H1 (cell line): ENCODE data around the gene SPOCK3. TPM values are rescaled to one million over a fixed set of nuclear protein-coding genes. Genes with fewer than 3 reads are reported as not detected.

Experiments used
- CTCF ChIA-PET: fragments of 300-600 bp; sonication (Branson Sonifier 250); formaldehyde crosslinking; loops from one replicate; lab custom pipeline; 2021; ENCODE audit not compliant: partially characterized antibody; lab: Charles Lee
- POLR2A ChIA-PET: fragments of 300-600 bp; sonication (Branson Sonifier 250); formaldehyde crosslinking; loops from one replicate; lab custom pipeline; 2021; ENCODE audit warnings: inconsistent platforms; ENCODE audit not compliant: partially characterized antibody; lab: Charles Lee
- DNase-seq, 2 experiments: peaks; one replicate each; pipeline versions ENCODE4 v3.0.0 to v3.0.0-alpha.2; 2010 to 2022; ENCODE audit warnings: low spot score in 2 of 2, low read depth in 1 of 2, mixed read lengths in 1 of 2
- FAIRE-seq: peaks from 2 replicates; lab custom pipeline; 2011; peaks lifted over from hg19 to GRCh38; lab: Jason Lieb, UNC
- H2AFZ ChIP-seq: 2 replicates; pipeline ENCODE4 v1.8.1; 2012; ENCODE audit warnings: low read length, inconsistent platforms
- H2AK5ac ChIP-seq: 2 replicates; pipeline ENCODE4 v1.6.1; 2013; ENCODE audit warnings: low read depth, low read length
- H2BK120ac ChIP-seq: replicated peaks from 2 replicates; pipeline ENCODE3; 2013; ENCODE audit warnings: low read depth, low read length, inconsistent platforms
- H2BK12ac ChIP-seq: 2 replicates; pipeline ENCODE4 v1.6.1; 2013; ENCODE audit warnings: low read depth, low read length
- H2BK15ac ChIP-seq: 2 replicates; pipeline ENCODE4 v1.6.1; 2013; ENCODE audit warnings: low read length
- H2BK20ac ChIP-seq: 2 replicates; pipeline ENCODE4 v1.6.1; 2013; ENCODE audit warnings: low read length
- H2BK5ac ChIP-seq: 2 replicates; pipeline ENCODE4 v1.6.1; 2013; ENCODE audit warnings: low read depth, low read length
- H3K14ac ChIP-seq: 2 replicates; pipeline ENCODE4 v1.6.1; 2013; ENCODE audit warnings: inconsistent platforms; ENCODE audit not compliant: insufficient read length
- H3K18ac ChIP-seq: 2 replicates; pipeline ENCODE4 v1.6.1; 2013; ENCODE audit warnings: low read length; ENCODE audit errors: extremely low read depth
- H3K23ac ChIP-seq: 2 replicates; pipeline ENCODE4 v1.6.1; 2013; ENCODE audit warnings: inconsistent platforms; ENCODE audit not compliant: insufficient read length
- H3K23me2 ChIP-seq: 2 replicates; pipeline ENCODE4 v1.6.1; 2013; ENCODE audit warnings: low read depth, low read length
- H3K27ac ChIP-seq: 2 replicates; pipeline ENCODE4 v1.6.1; 2011; ENCODE audit warnings: low read depth, low read length, inconsistent platforms
- H3K27me3 ChIP-seq, 4 experiments: replicated peaks in 1 of 4; 1 replicate in 1 of 4; 2 replicates in 3 of 4; pipeline versions ENCODE4 v1.6.1 to v1.8.1; 2011 to 2013; ENCODE audit warnings: low read length in 3 of 4, mild to moderate bottlenecking in 3 of 4, inconsistent platforms in 2 of 4, mixed read lengths in 2 of 4, moderate library complexity in 1 of 4; ENCODE audit not compliant: control insufficient read depth in 3 of 4, insufficient read depth in 3 of 4; ENCODE audit errors: extremely low read depth in 1 of 4
- H3K36me3 ChIP-seq, 4 experiments: 2 replicates each; pipeline versions ENCODE4 v1.6.1 to v1.8.1; 2011 to 2013; ENCODE audit warnings: mild to moderate bottlenecking in 4 of 4, low read length in 3 of 4, moderate library complexity in 2 of 4, control low read depth in 1 of 4, inconsistent platforms in 1 of 4; ENCODE audit not compliant: insufficient read depth in 4 of 4, control insufficient read depth in 2 of 4
- H3K4ac ChIP-seq: replicated peaks from 2 replicates; pipeline ENCODE3; 2013; ENCODE audit warnings: low read length, low read depth, mixed read lengths, inconsistent platforms; ENCODE audit not compliant: insufficient read length
- H3K4me1 ChIP-seq, 4 experiments: replicated peaks in 1 of 4; 1 replicate in 1 of 4; 2 replicates in 3 of 4; pipeline versions ENCODE4 v1.6.1 to v1.8.1; 2011 to 2013; ENCODE audit warnings: low read length in 3 of 4, inconsistent platforms in 2 of 4, mixed read lengths in 1 of 4; ENCODE audit not compliant: insufficient read depth in 4 of 4, control insufficient read depth in 3 of 4
- H3K4me2 ChIP-seq, 2 experiments: 2 replicates each; pipeline versions ENCODE4 v1.6.1 to v1.8.1; 2011 to 2013; ENCODE audit warnings: low read depth in 2 of 2, low read length in 2 of 2, control low read depth in 1 of 2, inconsistent platforms in 1 of 2, mild to moderate bottlenecking in 1 of 2; ENCODE audit not compliant: insufficient read depth in 1 of 2
- H3K4me3 ChIP-seq, 4 experiments: fragments of 200-600, 300-600 bp in 1 of 4; sonication (generic), shearing (Covaris generic), sonication (Bioruptor Twin) in 1 of 4; 2 replicates each; pipeline versions ENCODE4 v1.5.1 to v1.8.1; 2011 to 2016; ENCODE audit warnings: low read length in 4 of 4, low read depth in 3 of 4, control low read depth in 2 of 4, inconsistent platforms in 2 of 4, mild to moderate bottlenecking in 2 of 4, mixed read lengths in 1 of 4, moderate library complexity in 1 of 4; ENCODE audit not compliant: insufficient read depth in 2 of 4; ENCODE audit errors: extremely low read depth in 1 of 4
- H3K56ac ChIP-seq: replicated peaks from 2 replicates; pipeline ENCODE3; 2013; ENCODE audit warnings: low read depth, mild to moderate bottlenecking, mixed read lengths, low read length, inconsistent platforms; ENCODE audit not compliant: insufficient read length
- H3K79me1 ChIP-seq: 2 replicates; pipeline ENCODE4 v1.6.1; 2013; ENCODE audit warnings: low read depth, low read length, control low read depth
- H3K79me2 ChIP-seq, 2 experiments: 2 replicates each; pipeline versions ENCODE4 v1.6.1 to v1.8.1; 2012 to 2013; ENCODE audit warnings: low read length in 2 of 2, mild to moderate bottlenecking in 2 of 2, inconsistent platforms in 1 of 2; ENCODE audit not compliant: insufficient read depth in 2 of 2, control insufficient read depth in 1 of 2
- H3K9ac ChIP-seq, 4 experiments: replicated peaks in 1 of 4; 1 replicate in 1 of 4; 2 replicates in 3 of 4; pipeline versions ENCODE4 v1.6.1 to v1.8.1; 2011 to 2013; ENCODE audit warnings: low read depth in 3 of 4, low read length in 3 of 4, control low read depth in 2 of 4, mild to moderate bottlenecking in 2 of 4, moderate library complexity in 2 of 4, inconsistent platforms in 1 of 4; ENCODE audit errors: extremely low read depth in 1 of 4
- H3K9me3 ChIP-seq, 2 experiments: 2 replicates each; pipeline versions ENCODE4 v1.6.1 to v1.8.1; 2012 to 2013; ENCODE audit warnings: mild to moderate bottlenecking in 2 of 2, moderate library complexity in 2 of 2, control low read depth in 1 of 2, inconsistent platforms in 1 of 2, low read depth in 1 of 2, low read length in 1 of 2, mixed read lengths in 1 of 2; ENCODE audit not compliant: insufficient read depth in 2 of 2
- H4K20me1 ChIP-seq, 2 experiments: replicated peaks in 1 of 2; 2 replicates each; pipeline versions ENCODE3 to v1.8.1; 2011 to 2013; ENCODE audit warnings: inconsistent platforms in 2 of 2, low read length in 2 of 2, mild to moderate bottlenecking in 1 of 2; ENCODE audit not compliant: insufficient read depth in 2 of 2, control insufficient read depth in 1 of 2
- H4K5ac ChIP-seq: 2 replicates; pipeline ENCODE4 v1.6.1; 2013; ENCODE audit warnings: low read length, low read depth, mixed read lengths, inconsistent platforms; ENCODE audit not compliant: insufficient read length
- H4K8ac ChIP-seq: 2 replicates; pipeline ENCODE4 v1.8.0; 2013; ENCODE audit warnings: mild to moderate bottlenecking, moderate library complexity, low read length, inconsistent platforms; ENCODE audit not compliant: insufficient read depth; ENCODE audit errors: extremely low read depth
- H4K91ac ChIP-seq: replicated peaks from 2 replicates; pipeline ENCODE3; 2013; ENCODE audit warnings: low read length, mixed read lengths, inconsistent platforms; ENCODE audit not compliant: insufficient read length
- ATF2 ChIP-seq: IDR thresholded peaks from 2 replicates; pipeline ENCODE4 v1.6.1; 2012; ENCODE audit warnings: low read length, inconsistent platforms
- CTBP2 ChIP-seq: IDR thresholded peaks from 2 replicates; pipeline ENCODE4 v1.7.0; 2011; ENCODE audit warnings: borderline replicate concordance, mild to moderate bottlenecking, moderate library complexity, mixed read lengths, low read length; ENCODE audit not compliant: insufficient read depth, insufficient read length
- GTF2F1 ChIP-seq: IDR thresholded peaks from 2 replicates; pipeline ENCODE4 v1.6.1; 2012; ENCODE audit warnings: low read depth, low read length, improper control_type of control experiment, borderline replicate concordance
- HDAC2 ChIP-seq, 2 experiments: fragments of 300-600 bp in 1 of 2; sonication (generic) in 1 of 2; IDR thresholded peaks; 2 replicates each; pipeline ENCODE4 v1.6.1; 2011 to 2012; ENCODE audit warnings: low read depth in 2 of 2, low read length in 2 of 2, mild to moderate bottlenecking in 2 of 2, moderate library complexity in 2 of 2, borderline replicate concordance in 1 of 2, inconsistent platforms in 1 of 2
- KDM1A ChIP-seq: fragments of 200-600, 300-600 bp; sonication (generic); IDR thresholded peaks from 2 replicates; pipeline ENCODE4 v1.7.1; 2016; ENCODE audit warnings: mild to moderate bottlenecking, low read length, borderline replicate concordance
- KDM4A ChIP-seq: IDR thresholded peaks from one replicate; pipeline ENCODE4 v1.7.1; 2012; ENCODE audit warnings: low read depth, mild to moderate bottlenecking, moderate library complexity, low read length, inconsistent platforms; ENCODE audit not compliant: severe bottlenecking
- MAFK ChIP-seq: IDR thresholded peaks from 2 replicates; pipeline ENCODE4 v1.6.1; 2012; ENCODE audit warnings: low read depth, mild to moderate bottlenecking, improper control_type of control experiment, low read length
- NANOG ChIP-seq: IDR thresholded peaks from 2 replicates; pipeline ENCODE4 v1.6.1; 2011; ENCODE audit warnings: low read length, low read depth, mild to moderate bottlenecking, inconsistent platforms; ENCODE audit not compliant: insufficient read depth, poor library complexity, severe bottlenecking
- RNF2 ChIP-seq: fragments of 200-900, 300-1000 bp; sonication (generic); IDR thresholded peaks from 2 replicates; pipeline ENCODE4 v1.7.1; 2016; ENCODE audit warnings: borderline replicate concordance, low read depth, mild to moderate bottlenecking, antibody characterized with exemption, low read length; ENCODE audit not compliant: poor library complexity, severe bottlenecking; ENCODE audit errors: missing control alignments
- SIN3A ChIP-seq, 2 experiments: IDR thresholded peaks in 1 of 2; conservative IDR thresholded peaks in 1 of 2; 2 replicates each; pipeline ENCODE4 v1.6.1; 2011 to 2012; ENCODE audit warnings: low read length in 2 of 2, improper control_type of control experiment in 1 of 2, low read depth in 1 of 2, mild to moderate bottlenecking in 1 of 2
- SRF ChIP-seq: IDR thresholded peaks from 2 replicates; pipeline ENCODE4 v1.6.1; 2011; ENCODE audit warnings: mild to moderate bottlenecking, low read depth, low read length, moderate library complexity
- WGBS, 2 experiments: shearing (Covaris generic) in 1 of 2; methylation state at CpG; one replicate each; pipeline versions ENCODE4 v1.1.6 to v1.1.7; 2013 to 2015; ENCODE audit warnings: low lambda C conversion rate in 2 of 2, mixed read lengths in 2 of 2, inconsistent platforms in 1 of 2, low coverage in 1 of 2, missing lambda C conversion rate in 1 of 2; ENCODE audit not compliant: insufficient replicate concordance in 2 of 2, insufficient coverage in 1 of 2, insufficient read length in 1 of 2; ENCODE audit errors: extremely low coverage in 1 of 2, missing lambda C conversion rate in 1 of 2; 5-methylcytosine and 5-hydroxymethylcytosine counted together
- polyA plus RNA-seq, 7 experiments: library from polyadenylated mRNA; depleted of rRNA in 3 of 7; stranded (reverse) in 5 of 7; unstranded in 2 of 7; fragments of >200 nt in 5 of 7; fragments of 200-250 nt in 2 of 7; gene quantifications; 1 replicate in 5 of 7; 2 replicates in 1 of 7; 4 replicates in 1 of 7; pipeline versions ENCODE4 v1.2.1 to v1.2.3, GENCODE V29; 2011 to 2013; ENCODE audit warnings: missing spikeins in 2 of 7, mixed read lengths in 2 of 7
- total RNA-seq: library from RNA; stranded (reverse); fragmentation: NEBNext Ultra II Directional; extraction: Animal tissue kit (Norgen Biotek cat#: 25700); gene quantifications from 2 replicates; pipeline ENCODE4 v1.2.1, GENCODE V29; 2021

The SPOCK3 gene
- total and polyA plus RNA-seq, 2 of the 8 experiments (the other 6 are each of a cell fraction or from before 2014, with no cell fraction given): 0.14 to 0.60 TPM

- FAIRE-seq (no peak), DNase-seq (no peak)
- H3K23me2 ChIP-seq: no peaks in the 10 kb centered on the region
- no peaks in the 10 kb centered on the region for H3K4me1 ChIP-seq
- no peak overlapping the region for H3K56ac ChIP-seq
- CTCF ChIA-PET: interaction anchor here (1.0 kb wide), 1 partner anchor 16 kb away, joined by 3 read pairs; no protein-coding TSS in a partner anchor
- WGBS, 2 experiments: 98% methylated on average over 2 of the region's 2 CpGs; no CpG with 5 or more reads in 1 of the 2 experiments
- no peaks in the 10 kb centered on the region for H3K9me3 ChIP-seq
- no peak overlapping the region for H2AFZ ChIP-seq
- no peak overlapping the region for H2BK12ac ChIP-seq
- no peak overlapping the region for H2AK5ac ChIP-seq
- no peak overlapping the region for H3K4ac ChIP-seq
- no peak overlapping the region for H3K23ac ChIP-seq
- H2BK20ac ChIP-seq: no peak overlapping the region
- H3K4me2 ChIP-seq: no peak overlapping the region
- H3K14ac ChIP-seq: no peak overlapping the region
- H2BK5ac ChIP-seq: no peak overlapping the region
- no peak overlapping the region for H3K27ac ChIP-seq
- H4K20me1 ChIP-seq: no peaks in the 10 kb centered on the region
- H3K9ac ChIP-seq: no peak overlapping the region
- H3K18ac ChIP-seq: no peak overlapping the region
- no peak overlapping the region for H2BK15ac ChIP-seq
- H3K4me3 ChIP-seq: no peak overlapping the region
- POLR2A ChIA-PET: no interaction called here
- no peaks in the 10 kb centered on the region for H3K27me3 ChIP-seq
- H3K79me2 ChIP-seq: no peaks in the 10 kb centered on the region
- no peaks in the 10 kb centered on the region for H3K79me1 ChIP-seq
- H3K36me3 ChIP-seq: no peaks in the 10 kb centered on the region
- no peak overlapping the region for H4K91ac ChIP-seq
- H4K8ac ChIP-seq: no peak overlapping the region
- H4K5ac ChIP-seq: no peak overlapping the region
- no peak overlapping the region for H2BK120ac ChIP-seq
- no peak for TF ChIP-seq CTBP2
- no peak for TF ChIP-seq KDM4A
- TF ChIP-seq SRF: no peak
- TF ChIP-seq KDM1A: no peak
- no peak for TF ChIP-seq HDAC2 (IDR thresholded peaks at IDR 0.05; ENCODE audit: borderline replicate concordance in 1 of 2, low read depth in 2 of 2, low read length in 2 of 2)
- no peak for TF ChIP-seq ATF2
- no peak for TF ChIP-seq NANOG
- no peak for TF ChIP-seq RNF2
- no peak for TF ChIP-seq GTF2F1
- TF ChIP-seq SIN3A (conservative IDR thresholded peaks at IDR 0.05 in 1 of 2, IDR thresholded peaks at IDR 0.05 in 1 of 2; ENCODE audit: low read depth in 1 of 2, low read length in 2 of 2): no peak
- no peak for TF ChIP-seq MAFK
These were observed 347.6 kb downstream of the SPOCK3 start for GRCh38 chr4:166886718-166887117.
